Measurements from ENCODE around the gene GALNT17.
"Not testable (repeated sequence)": the region's sequence is repeated elsewhere in the genome, so short reads cannot be mapped to it uniquely, and the experiment has no call there.

GALNT17 gene

DNA sequence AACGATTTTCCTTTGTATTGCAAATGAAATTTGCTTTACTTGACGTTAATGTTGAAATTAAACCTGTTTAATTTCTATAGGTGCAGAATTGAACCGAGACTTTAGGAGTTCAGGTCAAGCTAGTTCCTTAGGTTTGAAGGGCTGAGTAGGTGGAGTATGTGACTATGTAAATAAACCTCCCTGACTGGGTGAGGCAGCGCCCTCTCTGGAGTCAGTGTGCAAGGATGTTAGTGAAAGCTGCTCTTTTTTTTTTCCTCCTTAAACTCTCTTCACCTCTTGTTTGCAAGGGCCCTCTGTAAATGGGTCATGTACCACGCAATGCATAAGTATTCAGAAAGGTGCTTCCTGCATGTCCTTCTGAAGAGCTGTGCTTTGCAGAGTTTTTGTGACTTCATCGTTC lies 33.8 kb downstream of the GALNT17 start:
- DNase-seq (ENCODE audit: low spot score): peak; percentile 41

DNA sequence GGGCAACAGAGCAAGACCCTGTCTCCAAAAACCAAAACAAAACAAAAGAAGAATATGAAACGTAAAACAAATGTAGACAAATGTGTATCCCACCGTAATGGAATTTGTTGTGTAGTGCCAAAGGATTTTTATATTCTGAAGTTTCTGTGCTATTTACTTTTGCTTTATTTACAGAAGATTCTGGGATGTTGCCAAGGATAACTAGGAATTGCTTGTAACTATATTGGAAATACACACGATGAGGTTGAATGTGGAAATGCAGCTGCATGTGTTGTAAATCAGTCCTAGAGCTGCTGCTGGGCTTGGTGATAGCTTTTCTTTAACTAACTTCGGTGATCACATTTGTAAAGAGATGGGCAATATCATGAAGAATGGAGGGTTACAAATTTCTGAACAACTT lies 39.5 kb downstream of the GALNT17 start:
- DNase-seq (ENCODE audit: low spot score): no peak

DNA sequence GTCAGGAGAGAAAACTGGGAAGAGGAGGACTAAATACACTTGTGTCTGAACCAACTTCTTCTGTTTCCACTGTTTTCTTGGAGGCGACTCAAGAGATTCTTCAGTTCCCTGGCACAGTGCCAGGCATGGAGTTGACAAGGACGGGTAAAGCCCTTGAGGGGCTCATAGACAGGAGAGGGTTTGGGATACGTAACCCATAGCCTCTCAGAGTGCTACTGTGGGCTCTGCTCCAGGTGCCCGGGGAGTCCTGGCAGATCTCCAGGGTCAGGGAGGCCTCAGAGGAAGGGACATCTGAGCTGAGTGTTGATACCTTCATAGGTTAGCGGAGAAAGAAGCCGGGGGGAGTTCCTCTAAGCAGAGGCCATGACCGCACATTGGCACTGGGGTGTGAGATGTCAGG lies 42.0 kb downstream of the GALNT17 start:
- no peak for DNase-seq (ENCODE audit: low spot score)

DNA sequence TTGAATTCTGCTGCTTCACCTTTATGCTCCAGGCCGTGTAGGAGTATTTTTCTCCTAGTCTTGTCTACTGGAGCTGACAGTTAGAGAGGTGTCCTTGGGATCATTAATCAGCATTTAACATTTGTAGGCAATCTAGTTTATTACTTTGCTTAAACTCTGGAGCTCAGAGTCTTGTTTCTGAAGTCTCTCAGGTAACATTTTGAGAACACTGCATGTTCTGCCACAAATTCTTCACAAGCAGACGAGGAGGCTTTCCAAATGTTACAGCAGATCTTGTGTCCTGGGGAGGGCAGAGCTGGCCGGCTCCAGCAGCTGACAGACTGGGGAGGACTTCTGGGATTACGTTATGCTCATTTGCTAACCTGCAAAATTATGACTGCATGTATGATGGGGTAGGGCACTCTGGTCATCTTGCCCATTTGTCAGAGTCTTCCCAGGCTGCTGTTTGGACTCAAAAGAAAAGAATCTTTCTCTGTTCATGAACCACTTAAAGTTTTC lies 50.5 kb downstream of the GALNT17 start:
- no peak for DNase-seq (ENCODE audit: low spot score)

DNA sequence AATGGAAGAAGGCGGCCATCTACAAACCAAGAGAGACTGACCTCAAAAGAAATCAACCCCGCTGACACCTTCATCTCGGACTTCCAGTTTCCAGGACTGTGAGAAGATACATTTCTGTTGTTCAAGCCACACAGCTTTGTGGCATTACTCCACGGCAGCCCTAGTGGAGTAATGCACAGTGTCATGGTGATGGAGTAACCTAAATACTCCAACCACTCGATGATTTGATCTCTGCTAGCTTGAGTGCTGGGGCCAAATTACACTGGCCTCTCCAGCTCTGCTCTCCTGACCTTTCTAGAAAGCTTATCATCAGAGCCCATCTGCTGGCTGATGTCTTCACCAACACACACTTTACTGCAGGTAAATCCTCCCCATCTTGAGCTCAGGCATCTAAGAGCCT lies 52.2 kb downstream of the GALNT17 start:
- DNase-seq (ENCODE audit: low spot score): no peak

DNA sequence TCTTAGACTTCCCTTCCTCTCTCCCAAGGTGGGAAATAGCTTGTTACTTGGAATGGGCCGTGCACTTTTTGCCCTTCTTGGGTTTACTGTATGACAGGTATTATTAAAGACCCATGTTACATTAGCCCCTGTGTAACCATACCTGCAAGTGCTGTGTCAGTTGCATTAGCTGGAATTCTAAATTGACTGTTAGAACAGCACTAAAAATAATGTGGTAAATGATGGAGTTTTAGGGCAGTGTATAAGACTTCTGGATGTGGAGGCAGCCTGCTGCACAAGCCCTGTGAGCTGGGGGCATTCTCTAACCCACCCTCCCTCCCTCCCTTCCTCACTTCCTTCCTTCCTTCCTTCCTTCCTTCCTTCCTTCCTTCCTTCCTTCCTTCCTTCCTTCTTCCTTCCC lies 52.7 kb downstream of the GALNT17 start:
- DNase-seq (ENCODE audit: low spot score): no peak

DNA sequence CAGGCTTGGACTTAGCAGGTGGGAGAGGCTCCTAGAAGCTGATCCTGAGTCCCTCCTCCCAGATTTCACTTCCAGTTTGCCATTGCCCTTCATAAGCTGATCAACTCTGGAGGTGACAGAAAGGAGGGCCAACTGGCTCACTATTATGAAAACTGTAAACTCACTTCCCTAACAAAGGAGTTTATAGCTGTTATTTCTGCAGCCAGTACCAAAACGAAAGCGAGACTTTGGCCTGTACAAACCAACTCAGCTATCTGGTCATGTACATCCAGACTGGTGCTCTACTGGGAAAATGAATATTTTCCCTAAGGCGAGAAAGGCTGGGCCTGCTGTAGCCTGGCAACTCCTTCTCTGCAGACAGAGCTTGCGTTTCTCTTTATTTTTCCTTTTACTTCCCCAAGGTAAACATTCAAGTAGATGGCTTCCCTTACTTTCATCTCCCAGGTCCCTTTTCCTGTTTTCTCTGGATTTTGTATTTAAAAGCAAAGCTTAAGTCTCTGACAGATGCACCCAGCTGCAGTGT lies 54.7 kb downstream of the GALNT17 start:
- DNase-seq (ENCODE audit: low spot score): no peak

DNA sequence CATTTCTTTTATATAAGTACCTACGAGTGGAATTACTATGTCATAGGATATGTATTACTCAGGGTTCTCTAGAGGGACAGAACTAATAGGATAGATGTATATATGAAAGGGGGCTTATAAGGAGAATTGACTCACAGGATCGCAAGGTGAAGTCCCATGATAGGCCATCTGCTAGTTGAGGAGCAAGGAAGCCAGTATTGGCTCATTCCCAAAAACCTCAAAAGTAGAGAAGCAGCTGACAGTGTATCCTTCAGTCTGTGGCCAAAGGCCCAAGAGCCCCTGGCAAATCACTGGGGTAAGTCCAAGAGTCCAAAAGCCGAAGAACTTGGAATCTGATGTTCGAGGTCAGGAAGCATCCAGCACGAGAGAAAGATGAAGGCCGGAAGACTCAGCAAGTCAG lies 59.8 kb downstream of the GALNT17 start:
- DNase-seq (ENCODE audit: low spot score): no peak

DNA sequence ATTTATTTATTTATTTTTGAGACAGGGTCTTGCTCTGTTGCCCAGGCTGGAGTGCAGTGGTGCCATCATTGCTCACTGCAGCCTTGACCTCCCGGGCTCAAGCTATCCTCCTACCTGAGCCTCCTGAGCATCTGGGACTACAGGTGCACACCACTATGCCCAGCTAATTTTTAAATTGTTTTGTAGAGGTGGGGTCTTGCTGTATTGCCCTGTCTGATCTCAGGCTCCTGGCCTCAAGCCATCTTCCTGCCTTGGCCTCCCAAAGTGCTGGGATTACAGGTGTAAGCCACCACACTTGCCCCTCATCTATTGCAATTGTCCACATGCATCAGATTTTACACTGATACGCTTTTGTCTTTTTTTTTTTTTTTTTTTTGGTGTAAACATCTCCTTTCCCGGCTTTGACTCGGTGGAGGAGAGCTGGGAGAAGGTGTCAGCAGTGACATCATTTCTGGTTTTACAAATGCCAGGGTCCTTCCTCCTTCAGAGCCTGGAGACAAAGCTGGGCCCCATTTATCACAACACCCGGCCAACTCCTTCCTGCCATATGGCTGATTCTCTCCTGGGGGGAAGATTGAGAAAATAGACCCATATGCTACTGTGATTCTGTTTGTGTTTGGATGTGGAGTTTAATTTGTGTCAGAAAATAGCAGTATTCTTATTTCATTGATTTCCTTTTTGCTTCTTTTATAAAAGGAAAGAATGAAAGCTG lies 61.3 kb downstream of the GALNT17 start:
- no peak for DNase-seq (ENCODE audit: low spot score)

DNA sequence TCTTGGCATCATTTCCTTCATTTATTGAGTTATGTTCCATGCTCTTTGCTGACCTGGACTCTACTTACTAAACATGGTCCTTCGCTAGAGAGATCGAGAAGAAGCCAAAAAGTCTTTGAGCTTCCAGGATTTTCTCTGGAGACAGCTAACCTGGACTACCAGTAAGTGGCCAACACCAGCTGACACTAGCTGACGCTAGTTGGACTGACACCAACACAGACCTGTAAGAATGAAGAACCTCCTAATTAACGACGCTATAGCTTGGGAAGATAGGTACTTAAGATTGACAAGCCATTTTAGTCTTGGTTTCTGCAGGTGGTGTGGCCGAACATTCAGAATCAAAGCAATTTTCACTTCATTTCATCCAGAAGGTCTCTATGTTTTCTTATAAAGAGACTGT lies 66.4 kb downstream of the GALNT17 start:
- no peak for DNase-seq (ENCODE audit: low spot score)

DNA sequence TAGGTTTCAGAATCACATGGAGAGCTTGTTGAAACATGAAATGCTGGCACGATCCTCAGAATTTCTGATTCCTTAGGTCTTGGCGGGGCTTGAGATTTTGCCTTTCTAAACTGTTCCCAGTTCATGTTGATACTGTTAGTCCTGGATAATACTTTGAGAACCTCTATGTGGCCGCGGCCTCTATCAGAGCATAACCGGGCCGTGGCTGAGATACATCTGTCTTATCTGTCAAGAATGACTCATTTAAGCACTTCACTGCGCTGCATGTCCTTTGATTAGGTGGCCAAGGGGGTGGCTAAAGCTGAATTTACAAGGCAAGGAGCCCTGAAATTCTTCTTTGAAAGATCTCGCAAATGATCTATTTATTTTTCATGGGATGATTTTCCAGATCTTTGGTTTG lies 66.9 kb downstream of the GALNT17 start:
- no peak for DNase-seq (ENCODE audit: low spot score)

DNA sequence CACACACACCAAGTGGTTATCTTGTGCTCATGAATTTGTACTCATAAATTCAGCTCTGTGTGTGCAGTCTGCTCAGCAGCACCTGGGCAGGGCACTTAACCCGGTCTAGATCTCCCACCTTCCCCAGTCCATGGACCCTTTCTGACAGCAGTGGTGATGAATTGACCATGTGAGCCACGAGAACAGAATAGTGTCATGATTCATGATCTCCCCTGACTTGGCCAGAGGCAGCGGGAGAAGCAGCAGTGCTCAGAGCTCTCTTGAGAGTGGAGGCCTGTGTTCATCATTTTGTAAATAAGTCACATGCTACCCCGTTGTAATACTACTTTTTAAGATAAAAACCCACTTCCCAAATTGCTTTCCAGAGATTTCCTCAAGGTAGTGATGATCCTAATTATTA lies 74.2 kb downstream of the GALNT17 start:
- DNase-seq (ENCODE audit: low spot score): no peak

DNA sequence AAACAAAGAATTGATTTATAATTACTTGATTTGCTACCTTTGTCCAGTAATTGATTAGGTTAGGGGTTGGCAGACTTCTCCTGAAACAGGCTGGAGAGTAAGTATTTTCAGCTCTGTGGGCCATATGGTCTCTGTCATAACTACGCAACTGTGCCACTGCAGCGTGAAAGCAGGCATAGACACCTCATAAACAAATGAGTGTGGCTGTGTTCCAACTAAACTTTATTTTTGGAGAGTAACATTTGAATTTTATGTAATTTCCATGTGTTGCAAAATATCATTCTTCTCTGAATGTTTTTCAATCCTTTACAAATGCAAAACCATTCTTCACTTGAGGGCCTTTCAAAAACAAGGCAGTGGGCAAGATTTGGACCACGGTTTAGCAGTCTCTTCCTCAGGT lies 76.9 kb downstream of the GALNT17 start:
- DNase-seq (ENCODE audit: low spot score): no peak

DNA sequence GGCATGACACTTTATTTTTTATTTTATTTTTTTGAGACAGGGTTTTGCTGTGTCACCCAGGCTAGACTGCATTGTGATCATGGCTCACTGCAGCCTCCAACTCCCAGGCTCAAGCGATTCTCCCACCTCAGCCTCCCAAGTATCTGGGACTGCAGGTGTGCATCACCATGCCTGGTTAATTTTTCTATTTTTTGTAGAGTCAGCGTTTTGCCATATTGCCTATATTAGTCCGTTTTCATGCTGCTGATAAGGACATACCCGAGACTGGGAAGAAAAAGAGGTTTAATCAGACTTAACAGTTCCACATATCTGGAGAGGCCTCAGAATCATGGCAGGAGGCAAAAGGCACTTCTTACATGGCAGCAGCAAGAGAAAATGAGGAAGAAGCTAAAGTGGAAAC lies 77.5 kb downstream of the GALNT17 start:
- DNase-seq (ENCODE audit: low spot score): not testable (repeated sequence)

DNA sequence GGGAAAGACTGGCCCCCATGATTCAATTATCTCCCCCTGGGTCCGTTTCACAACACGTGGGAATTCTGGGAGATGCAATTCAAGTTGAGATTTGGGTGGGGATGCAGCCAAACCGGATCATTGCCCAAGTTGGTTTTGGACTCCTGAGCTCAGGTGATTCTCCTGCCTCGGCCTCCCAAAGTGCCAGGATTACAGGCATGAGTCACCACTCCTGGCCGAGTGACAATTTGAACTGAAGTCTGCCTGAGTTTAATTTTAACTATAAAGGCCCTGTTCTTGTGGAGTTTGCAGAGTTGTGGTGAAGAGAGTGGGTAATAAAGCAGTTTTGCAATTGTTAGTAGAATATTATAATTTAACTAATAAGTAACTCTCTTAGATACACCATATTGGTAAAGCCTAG lies 78.3 kb downstream of the GALNT17 start:
- DNase-seq (ENCODE audit: low spot score): no peak

DNA sequence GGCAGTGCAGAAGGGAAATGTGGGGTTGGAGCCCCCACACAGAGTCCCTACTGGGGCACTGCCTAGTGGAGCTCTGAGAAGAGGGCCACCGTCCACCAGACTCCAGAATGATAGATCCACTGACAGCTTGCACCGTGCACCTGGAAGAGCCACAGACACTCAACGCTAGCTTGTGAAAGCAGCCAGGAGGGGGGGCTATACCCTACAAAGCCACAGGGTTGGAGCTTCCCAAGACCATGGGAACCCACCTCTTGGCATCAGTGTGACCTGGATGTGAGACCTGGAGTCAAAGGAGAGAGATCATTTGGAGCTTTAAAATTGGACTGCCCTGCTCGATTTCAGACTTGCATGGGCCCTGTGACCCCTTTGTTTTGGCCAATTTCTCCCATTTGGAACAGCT lies 80.5 kb downstream of the GALNT17 start:
- not testable (repeated sequence) for DNase-seq (ENCODE audit: low spot score)

DNA sequence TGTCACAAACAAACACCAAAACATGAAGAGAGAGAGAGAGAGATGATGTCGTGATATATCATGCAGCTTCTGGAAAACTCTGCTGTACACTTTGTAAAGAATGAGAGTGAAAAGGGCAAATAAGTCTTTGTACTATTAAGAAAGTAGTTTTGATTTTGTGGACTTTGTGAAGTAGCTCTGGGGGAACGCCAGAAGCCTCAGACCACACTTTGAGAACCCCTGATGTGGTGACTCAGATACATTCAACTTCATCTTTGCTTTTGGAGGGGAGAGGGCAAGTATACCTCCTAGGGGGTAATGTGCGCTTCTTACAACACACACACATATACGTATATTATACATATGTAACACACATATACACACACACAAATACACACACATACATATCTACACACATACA lies 84.3 kb downstream of the GALNT17 start:
- DNase-seq (ENCODE audit: low spot score): no peak

DNA sequence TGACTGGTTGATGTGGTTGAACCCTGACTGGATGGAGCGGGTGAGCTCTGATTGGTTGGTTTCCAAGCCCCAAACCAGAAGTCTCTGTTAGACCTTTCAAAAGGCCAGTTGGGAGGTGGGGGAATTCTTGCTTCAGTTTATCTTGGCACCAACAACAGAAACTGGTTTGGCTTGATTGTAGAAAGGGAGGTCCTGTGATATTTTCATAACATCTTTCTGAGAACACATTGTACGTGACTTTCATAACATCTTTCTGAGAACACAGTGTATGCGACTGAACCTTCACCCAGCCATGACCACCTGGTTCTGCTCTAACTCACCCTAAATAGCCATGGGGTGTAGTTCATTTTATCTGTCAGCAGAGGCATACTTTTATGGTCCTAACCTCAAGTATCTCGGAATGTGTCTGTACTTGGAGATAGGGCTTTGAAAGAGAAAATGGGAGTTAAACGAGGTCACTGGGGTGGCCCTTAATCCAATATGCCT lies 88.3 kb downstream of the GALNT17 start:
- no peak for DNase-seq (ENCODE audit: low spot score)

DNA sequence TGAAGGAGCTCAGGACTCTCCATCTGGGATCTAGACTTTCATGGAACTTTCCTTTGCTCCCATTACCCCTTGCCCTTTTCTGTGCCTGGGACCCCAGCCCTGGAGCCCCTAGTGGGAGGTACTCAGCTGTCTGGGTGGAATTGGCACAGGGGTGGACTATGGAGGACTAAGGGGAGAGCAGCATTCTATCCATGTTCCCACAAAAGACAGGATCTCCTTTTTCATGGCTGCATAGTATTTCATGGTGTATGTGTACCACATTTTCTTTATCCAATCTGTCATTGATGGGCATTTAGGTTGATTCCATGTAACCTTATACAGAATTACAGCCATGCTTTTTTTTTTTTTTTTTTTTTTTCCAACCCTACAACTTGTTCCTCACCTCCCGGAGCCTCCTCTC lies 89.1 kb downstream of the GALNT17 start:
- no peak for DNase-seq (ENCODE audit: low spot score)

DNA sequence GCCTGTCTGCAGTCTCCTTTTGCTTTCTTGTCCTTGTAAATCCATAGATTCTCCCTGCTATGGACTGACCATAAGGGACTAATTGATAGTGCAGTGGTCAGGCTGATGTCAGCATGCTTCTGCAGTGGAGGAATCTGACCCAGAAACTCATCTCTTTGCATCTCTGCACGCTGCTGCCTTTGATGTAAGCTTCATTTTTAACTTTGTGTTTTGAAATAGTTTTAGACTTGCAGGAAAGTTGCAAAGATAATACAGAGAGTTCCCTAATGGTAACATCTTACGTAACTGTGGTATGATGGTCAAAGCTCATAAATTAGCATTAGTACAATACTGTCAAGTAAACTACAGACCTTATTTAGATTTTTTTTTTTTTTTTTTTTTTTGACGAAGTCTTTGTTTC lies 89.6 kb downstream of the GALNT17 start:
- no peak for DNase-seq (ENCODE audit: low spot score)

DNA sequence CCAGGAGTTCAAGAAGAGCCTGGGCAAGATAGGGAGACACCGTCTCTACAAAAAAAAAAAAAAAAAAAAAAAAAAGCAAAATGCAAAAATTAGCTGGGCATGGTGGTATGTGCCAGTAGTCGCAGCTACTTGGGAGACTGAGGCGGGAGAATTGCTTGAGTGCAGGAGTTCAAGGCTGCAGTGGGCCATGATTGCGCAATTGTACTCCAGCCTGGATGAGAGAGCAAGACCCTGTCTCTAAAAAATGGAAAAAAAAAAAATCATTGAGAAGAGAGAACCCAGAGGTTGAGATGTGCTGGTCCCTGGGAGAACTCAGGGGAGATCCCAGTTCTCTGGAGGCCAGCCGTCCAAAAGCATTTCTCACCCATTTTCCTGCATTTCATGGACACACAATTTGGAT lies 95.2 kb downstream of the GALNT17 start:
- no peak for DNase-seq (ENCODE audit: low spot score)

DNA sequence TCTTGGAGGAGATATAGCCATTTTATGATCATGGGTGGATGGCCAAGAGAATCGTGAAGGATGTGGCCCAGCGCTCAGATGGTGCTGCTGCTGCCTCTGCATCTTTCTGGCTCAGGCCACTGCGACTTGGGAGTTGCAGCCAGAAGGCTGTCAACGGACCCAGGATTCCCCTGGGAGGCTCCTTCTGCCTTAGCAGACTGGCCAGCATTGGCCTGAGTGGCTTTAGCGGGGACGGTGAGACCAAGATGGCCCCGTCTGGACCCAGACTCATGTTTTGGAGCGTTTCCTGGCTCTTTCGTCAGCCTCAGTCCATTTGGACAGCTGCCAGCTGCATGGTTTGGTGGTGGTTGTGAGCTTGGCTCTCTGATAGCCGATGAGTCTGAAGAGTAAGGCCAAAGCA lies 97.2 kb downstream of the GALNT17 start:
- no peak for DNase-seq (ENCODE audit: low spot score)

DNA sequence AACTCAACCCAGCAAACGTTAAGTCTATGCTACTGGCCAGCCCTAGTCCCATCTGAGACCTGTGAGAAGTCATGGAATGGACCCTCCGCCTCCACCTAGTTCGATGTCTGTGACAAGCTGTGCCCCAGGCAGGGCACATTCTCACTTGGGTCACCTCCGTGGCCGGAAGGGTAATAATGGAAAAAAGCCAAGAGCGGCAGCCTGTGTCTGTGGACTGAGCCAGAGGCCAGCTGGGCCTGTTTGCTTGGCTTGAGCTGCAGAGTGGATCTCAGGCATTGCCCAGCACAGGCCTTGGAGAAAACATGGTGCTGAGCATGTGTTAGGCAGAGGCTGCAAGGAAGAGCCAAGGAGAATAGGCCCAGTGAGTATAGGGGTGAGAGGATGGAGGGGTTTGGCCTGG lies 97.8 kb downstream of the GALNT17 start:
- no peak for DNase-seq (ENCODE audit: low spot score)

DNA sequence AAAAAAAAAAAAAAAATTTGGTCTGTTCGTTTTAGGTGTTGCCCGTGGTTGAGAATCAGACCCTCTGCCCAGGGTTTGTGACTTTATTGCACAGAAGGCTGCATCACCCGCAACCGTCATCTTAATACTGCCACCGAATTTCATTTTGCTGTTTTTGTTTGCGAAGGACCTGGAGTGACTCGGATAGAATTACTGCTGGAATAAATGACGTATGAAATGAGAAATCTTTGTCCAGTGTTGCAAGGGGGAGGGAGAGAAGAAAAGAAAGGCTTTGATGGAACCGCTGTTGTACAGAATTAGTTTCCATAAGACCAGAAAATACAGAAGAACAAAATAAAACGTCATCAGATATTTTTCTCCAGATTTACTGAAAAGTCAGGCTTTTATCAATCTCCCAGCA lies 103.3 kb downstream of the GALNT17 start:
- no peak for DNase-seq (ENCODE audit: low spot score)
